Gastroesophageal sphincter (tissue), 4 donors: Measurements from ENCODE around the gene SRSF8. TPM values are rescaled to one million over a fixed set of nuclear protein-coding genes. Genes with fewer than 3 reads are reported as not detected.

Source experiments
- ATAC-seq: fragments of 150-250 bp; one replicate; pipeline ENCODE4 v1.9.1; 2016; ENCODE audit warnings: mild to moderate bottlenecking, moderate library complexity
- H3K27ac ChIP-seq, 4 donors: fragments of 200-600 bp; sonication (generic) in 3 of 4; 1 replicate in 3 of 4; 2 replicates in 1 of 4; pipeline ENCODE4 v1.5.1; 2016 to 2019
- H3K27me3 ChIP-seq: fragments of 200-600 bp; sonication (generic); one replicate; pipeline ENCODE4 v1.5.1; 2019
- H3K36me3 ChIP-seq, 2 donors: fragments of 200-600 bp; sonication (generic); one replicate each; pipeline ENCODE4 v1.5.1; 2019; ENCODE audit warnings: control low read depth in 1 of 2
- H3K4me1 ChIP-seq, 3 donors: fragments of 200-600 bp; sonication (generic); 1 replicate in 2 of 3; 2 replicates in 1 of 3; pipeline ENCODE4 v1.5.1; 2016 to 2019; ENCODE audit warnings: control low read depth in 2 of 3
- H3K4me3 ChIP-seq, 2 donors: fragments of 200-600 bp; sonication (generic); one replicate each; pipeline ENCODE4 v1.5.1; 2019; ENCODE audit warnings: mild to moderate bottlenecking in 1 of 2, moderate library complexity in 1 of 2
- H3K9me3 ChIP-seq, 3 donors: fragments of 200-600 bp; sonication (generic); one replicate each; pipeline ENCODE4 v1.5.1; 2017 to 2019; ENCODE audit warnings: control low read depth in 2 of 3
- EP300 ChIP-seq: sonication (generic); formaldehyde crosslinking; IDR thresholded peaks from one replicate; pipeline ENCODE4 v1.6.1; 2017; ENCODE audit warnings: antibody characterized with exemption, mild to moderate bottlenecking
- POLR2A ChIP-seq, 2 donors: fragments of 450-650 bp; IDR thresholded peaks; one replicate each; pipeline ENCODE4 v1.6.1; 2017; ENCODE audit warnings: antibody characterized with exemption in 2 of 2, mild to moderate bottlenecking in 2 of 2, moderate library complexity in 1 of 2
- POLR2AphosphoS5 ChIP-seq: sonication (generic); formaldehyde crosslinking; IDR thresholded peaks from one replicate; pipeline ENCODE4 v1.6.1; 2017; ENCODE audit warnings: antibody characterized with exemption
- WGBS, 2 donors: methylation state at CpG; one replicate each; pipeline ENCODE4 v1.1.5; 2018; ENCODE audit warnings: low coverage in 1 of 2; 5-methylcytosine and 5-hydroxymethylcytosine counted together
- total RNA-seq, 4 donors: library from RNA; depleted of rRNA; stranded (reverse); fragments of >200 nt; gene quantifications; one replicate each; pipeline ENCODE4 v1.1.0, GENCODE V29; 2016
- TF ChIP-seq, protein P1 (sequence below), 4 experiments: fragments of 200-600 bp in 2 of 4; fragments of 450-650 bp in 2 of 4; sonication (generic) in 1 of 4; IDR thresholded peaks; one replicate each; pipeline ENCODE4 v1.5.1; 2017 to 2019; ENCODE audit warnings: antibody characterized with exemption in 4 of 4, mild to moderate bottlenecking in 2 of 4, moderate library complexity in 2 of 4

The SRSF8 gene
- total RNA-seq, 4 donors from 2014 or later: 28.6 to 34.9 (median 33.0) TPM

DNA sequence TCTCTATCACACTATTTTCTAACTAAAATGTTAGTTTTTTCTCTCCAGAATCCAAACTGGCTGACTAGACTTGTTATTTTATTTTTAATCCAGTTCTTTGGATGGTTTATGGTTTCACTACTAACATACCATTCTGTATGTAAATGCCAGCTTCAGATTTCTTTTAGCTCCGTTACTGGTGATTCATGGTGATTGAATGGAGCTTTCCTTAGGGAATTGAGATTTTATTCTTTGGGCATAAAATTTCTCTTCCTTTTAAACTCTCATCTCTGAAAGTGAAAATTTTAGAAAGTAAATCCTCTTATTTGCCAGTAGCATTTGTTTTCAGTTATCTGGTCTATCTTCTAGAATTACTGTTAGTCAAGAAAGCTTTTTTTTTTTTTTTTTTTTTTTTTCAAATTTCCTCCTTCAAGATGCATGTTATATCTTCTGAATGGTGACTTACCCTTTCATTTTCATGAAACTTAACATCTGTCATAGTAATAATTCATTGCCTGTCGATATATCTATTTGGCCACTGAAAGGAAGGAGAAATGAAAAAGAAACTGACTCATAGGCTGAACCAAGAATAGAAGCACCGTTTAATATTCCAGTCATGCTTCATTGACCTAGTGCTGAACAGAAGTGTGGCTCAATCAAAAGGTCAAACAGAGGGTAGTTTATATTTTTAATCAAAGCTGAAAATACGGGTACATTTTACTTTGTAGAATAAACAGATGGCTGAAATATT is 29.3 kb downstream of the SRSF8 start:
- TF ChIP-seq EP300 (no peak), POLR2AphosphoS5 (no peak), POLR2A (IDR thresholded peaks at IDR 0.05) (no peak)
- TF ChIP-seq, protein P1, sequence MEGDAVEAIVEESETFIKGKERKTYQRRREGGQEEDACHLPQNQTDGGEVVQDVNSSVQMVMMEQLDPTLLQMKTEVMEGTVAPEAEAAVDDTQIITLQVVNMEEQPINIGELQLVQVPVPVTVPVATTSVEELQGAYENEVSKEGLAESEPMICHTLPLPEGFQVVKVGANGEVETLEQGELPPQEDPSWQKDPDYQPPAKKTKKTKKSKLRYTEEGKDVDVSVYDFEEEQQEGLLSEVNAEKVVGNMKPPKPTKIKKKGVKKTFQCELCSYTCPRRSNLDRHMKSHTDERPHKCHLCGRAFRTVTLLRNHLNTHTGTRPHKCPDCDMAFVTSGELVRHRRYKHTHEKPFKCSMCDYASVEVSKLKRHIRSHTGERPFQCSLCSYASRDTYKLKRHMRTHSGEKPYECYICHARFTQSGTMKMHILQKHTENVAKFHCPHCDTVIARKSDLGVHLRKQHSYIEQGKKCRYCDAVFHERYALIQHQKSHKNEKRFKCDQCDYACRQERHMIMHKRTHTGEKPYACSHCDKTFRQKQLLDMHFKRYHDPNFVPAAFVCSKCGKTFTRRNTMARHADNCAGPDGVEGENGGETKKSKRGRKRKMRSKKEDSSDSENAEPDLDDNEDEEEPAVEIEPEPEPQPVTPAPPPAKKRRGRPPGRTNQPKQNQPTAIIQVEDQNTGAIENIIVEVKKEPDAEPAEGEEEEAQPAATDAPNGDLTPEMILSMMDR (IDR thresholded peaks at IDR 0.05): no peak
- no peaks in the 10 kb centered on the region for H3K9me3 ChIP-seq
- H3K4me3 ChIP-seq: no peak overlapping the region
- H3K4me1 ChIP-seq: peaks cover 0 to 26% (median 4%) of the 10 kb centered on the region in 3 donors
- no peaks in the 10 kb centered on the region for H3K27me3 ChIP-seq
- no peak overlapping the region for H3K27ac ChIP-seq
- WGBS, 2 donors: 37 to 43% methylated on average over 4 of the region's 4 CpGs
- no peak for ATAC-seq
- H3K36me3 ChIP-seq: peaks cover 0 to 4% of the 10 kb centered on the region in 2 donors

DNA sequence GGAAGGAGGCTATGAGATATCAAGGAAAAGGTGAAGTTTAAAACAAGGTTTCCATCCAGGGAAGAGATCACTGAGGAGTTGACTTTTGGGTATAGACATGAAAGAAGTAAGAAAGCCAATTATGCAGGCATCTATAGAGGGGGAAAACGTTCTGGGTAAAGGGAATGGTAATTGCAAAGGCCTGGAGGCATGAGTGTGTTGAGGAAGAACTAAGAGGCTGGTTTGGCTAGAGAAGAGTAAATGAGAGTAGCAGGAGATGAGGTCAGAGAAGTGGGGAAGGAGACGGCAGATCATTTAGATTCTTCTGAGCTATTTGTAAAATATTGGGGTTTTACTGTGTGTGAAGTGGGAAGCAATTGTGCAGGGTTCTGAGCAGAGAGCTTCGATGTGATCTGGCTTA is 30.5 kb downstream of the SRSF8 start:
- no peak for ATAC-seq
- no peaks in the 10 kb centered on the region for H3K9me3 ChIP-seq
- H3K4me1 ChIP-seq: peaks cover 0 to 14% (median 0%) of the 10 kb centered on the region in 3 donors
- H3K27ac ChIP-seq: no peak overlapping the region
- no peak overlapping the region for H3K4me3 ChIP-seq
- H3K36me3 ChIP-seq: peaks cover 0 to 4% of the 10 kb centered on the region in 2 donors
- H3K27me3 ChIP-seq: no peaks in the 10 kb centered on the region
- TF ChIP-seq POLR2AphosphoS5 (no peak), POLR2A (IDR thresholded peaks at IDR 0.05) (no peak), EP300 (no peak)
- TF ChIP-seq, protein P1 (IDR thresholded peaks at IDR 0.05): no peak
- WGBS, 2 donors: 64 to 85% methylated on average over 3 of the region's 3 CpGs

DNA sequence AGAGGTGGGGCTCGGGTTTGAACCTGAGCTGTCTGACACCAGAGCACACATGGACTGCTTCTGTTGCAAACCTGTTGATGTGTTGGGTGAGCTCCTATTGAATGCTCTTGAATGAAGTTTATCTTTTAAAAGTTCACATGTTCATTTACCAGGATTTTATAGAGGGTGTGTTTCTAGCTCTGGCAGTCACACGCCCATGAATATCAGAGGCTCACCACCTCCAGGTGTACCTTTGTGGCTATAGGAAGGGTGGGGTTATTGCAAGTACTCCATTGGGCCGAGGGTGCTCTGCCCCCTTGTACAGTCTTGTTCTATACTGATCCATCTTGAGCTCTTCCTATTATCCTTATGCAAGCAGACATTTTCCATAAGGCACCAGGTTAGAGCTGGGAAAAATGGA is 32.1 kb downstream of the SRSF8 start:
- no peak for ATAC-seq

DNA sequence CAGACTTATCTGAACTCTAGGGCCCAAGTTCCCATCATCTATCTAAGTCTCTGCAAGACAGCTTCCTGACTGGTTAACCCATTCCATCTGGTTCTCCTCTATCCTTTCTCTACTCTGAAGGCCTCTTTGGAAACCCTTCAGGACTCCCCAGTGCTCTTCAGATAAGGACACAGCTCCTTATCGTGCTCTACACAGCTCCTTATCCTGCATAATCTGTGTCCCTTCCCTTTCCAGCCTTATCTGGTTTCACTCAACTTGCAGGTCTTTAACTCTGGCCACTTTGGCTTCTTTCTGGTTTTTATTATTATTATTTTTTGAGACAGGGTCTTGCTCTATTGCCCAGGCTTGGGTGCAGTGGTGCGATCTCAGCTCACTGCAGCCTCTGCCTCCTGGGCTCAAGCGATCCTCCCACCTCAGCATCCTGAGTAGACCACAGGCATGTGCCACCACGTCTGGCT is 33.5 kb downstream of the SRSF8 start:
- Histone ChIP-seq H3K27ac (no peak overlapping the region), H3K4me1 (no peaks in the 10 kb centered on the region), H3K27me3 (no peaks in the 10 kb centered on the region), H3K36me3 (peaks cover 0 to 4% of the 10 kb centered on the region in 2 donors), H3K9me3 (no peaks in the 10 kb centered on the region), H3K4me3 (no peak overlapping the region)
- no peak for ATAC-seq
- WGBS, 2 donors: 95 to 97% methylated on average over 4 of the region's 4 CpGs
- TF ChIP-seq POLR2AphosphoS5 (no peak), EP300 (no peak), POLR2A (IDR thresholded peaks at IDR 0.05) (no peak)
- TF ChIP-seq, protein P1 (IDR thresholded peaks at IDR 0.05): no peak

More for the DNA sequence above, 32.1 kb downstream of the SRSF8 start:
- H3K36me3 ChIP-seq: peaks cover 0 to 4% of the 10 kb centered on the region in 2 donors
- no peak overlapping the region for H3K27ac ChIP-seq
- H3K4me1 ChIP-seq: peaks cover 0 to under 1% (median 0%) of the 10 kb centered on the region in 3 donors
- no peak overlapping the region for H3K4me3 ChIP-seq
- TF ChIP-seq POLR2AphosphoS5 (no peak), EP300 (no peak), POLR2A (IDR thresholded peaks at IDR 0.05) (no peak)
- TF ChIP-seq, protein P1 (IDR thresholded peaks at IDR 0.05): no peak
- WGBS, 2 donors: 94% methylated on average over 2 to 3 of the region's 3 CpGs
- no peaks in the 10 kb centered on the region for H3K9me3 ChIP-seq
- H3K27me3 ChIP-seq: no peaks in the 10 kb centered on the region
